UCSD-AML1 (cell line): ENCODE data around the gene SMC4.

Experiments
- DNase-seq: peaks from one replicate; lab custom pipeline; 2025; ENCODE audit not compliant: unreplicated experiment; lab: John Stamatoyannopoulos, UW

SMC4 gene

DNA sequence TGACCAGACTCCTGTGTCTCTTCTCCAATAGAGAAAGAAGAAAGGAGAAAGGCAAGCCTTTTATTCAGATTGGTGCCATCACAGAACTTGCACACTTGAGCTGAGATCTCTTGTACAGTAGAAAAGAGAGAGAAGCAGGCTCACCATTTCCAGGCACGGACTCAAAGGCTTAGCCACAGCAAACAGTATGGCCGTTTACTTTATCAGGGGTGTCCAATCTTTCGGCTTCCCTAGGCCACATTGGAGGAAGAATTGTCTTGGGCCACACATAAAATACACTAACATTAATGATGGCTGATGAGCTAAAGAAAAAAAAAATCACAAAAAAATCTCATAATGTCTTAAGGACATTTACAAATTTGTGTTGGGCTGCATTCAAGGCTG lies 5.4 kb upstream of the SMC4 start:
- no peak for DNase-seq

DNA sequence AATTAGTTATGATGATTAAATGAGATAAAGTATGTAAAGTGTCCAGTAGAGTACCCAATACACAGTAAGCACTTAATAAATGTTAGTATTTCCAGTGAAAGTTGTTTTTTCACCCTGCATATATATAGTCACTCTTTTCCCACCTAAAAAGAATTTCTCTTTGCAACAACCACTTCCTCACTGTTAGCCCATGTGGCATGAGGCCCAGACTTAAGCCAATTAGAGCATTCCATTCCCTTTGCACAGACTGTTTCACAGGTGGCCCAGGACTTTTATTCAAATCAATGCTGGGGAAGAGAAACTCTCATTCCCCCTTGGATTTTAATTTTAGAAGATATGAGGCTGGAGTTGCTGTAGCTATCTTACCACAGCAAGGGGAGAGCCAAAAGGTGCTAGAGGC lies 4.2 kb upstream of the SMC4 start:
- no peak for DNase-seq

DNA sequence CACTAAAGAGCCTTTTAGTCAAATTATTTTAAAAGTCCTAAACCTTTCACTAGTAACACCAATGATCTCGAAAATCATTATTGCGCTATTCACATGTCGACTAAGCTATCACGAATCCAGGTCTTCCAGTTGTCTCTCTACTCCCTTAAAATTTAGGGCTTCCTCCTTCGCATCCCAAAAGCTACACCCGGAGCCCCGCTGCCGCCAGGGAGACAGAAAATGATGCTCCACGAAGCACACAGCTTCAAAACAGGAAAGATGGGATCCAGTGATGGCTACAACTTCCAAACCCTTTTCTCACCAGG lies 678 bp upstream of the SMC4 start:
- DNase-seq: no peak

DNA sequence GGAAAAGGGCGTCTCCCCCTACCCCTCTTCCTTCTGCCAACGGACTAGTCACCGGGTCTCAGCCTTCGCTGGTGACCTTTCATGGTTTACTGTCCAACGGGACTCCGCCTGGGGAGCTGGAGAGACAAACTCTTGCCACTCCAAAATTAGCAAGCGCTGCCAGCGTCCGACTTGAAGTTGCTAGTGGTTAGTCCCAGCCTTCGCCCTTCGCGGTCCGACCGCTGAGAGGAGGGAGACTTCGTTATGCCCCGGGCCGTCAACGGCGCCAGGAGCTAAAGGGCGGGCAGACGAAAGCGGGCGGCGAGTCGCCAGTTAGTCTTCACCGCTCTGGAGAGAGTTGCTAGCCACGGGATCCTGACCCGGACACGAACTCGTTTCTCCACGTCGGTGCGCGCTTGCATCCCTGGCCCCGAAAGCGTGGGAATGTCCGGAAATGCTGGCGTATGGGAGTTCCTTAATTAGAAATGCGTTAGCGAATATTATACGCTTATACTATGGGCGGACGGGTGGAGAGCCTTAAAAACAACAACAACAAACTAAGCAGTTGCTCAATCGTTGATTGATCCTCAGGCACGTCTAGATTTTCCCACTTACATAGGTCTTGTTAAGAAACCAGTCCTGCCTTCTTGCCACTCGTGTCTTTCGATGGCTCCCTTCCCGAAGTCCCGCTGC lies 716 bp downstream of the SMC4 start:
- peak; percentile 64 for DNase-seq

DNA sequence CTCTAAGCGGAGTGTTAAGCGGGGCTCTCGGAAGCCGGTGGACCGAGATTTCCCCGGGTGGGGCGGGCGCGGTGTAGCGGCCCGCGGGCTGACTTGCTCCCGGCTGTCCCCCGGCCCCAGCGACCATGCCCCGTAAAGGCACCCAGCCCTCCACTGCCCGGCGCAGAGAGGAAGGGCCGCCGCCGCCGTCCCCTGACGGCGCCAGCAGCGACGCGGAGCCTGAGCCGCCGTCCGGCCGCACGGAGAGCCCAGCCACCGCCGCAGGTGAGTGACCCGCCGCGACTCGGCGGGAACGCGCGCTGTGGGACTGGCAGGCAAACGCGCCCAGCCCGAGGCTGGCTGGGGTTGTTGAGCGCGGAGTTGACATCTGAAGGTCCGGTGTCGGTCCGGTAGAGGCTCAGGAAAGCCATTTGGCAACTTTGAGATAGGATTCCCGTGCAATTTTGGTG lies 1.3 kb downstream of the SMC4 start:
- DNase-seq: peak; percentile 53

DNA sequence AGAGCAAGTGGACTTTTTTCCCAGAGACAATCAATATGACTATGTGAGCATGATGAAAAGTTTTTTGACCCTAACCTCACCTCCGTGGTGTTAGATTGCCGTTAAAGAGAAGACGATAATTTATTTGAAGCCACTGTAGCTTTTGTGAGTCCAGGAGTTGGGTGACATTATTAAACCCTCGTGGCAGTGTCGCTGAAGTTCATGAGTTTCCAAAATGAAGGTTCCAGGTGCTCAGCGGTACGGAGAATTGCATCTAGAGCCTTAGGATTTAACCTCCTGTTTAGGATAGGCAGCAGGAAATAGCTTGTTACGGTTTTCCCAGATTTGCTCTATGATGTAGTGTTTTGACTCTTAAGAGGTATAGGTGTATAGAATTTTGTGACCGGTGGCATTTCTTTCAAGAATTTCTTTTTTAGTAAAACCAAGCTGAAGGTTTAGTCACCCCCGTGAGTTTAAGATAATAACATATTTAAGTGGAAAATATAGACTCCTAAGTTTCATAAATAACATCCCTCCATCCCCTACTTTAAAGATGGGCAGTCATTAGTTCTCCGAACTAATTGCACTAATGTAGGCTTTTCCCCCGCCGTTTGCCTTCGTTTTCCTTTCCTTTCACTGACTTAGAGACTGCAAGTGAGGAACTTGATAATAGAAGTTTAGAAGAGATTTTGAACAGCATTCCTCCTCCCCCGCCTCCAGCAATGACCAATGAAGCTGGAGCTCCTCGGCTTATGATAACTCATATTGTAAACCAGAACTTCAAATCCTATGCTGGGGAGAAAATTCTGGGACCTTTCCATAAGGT lies 2.0 kb downstream of the SMC4 start:
- DNase-seq: peak; percentile 13

DNA sequence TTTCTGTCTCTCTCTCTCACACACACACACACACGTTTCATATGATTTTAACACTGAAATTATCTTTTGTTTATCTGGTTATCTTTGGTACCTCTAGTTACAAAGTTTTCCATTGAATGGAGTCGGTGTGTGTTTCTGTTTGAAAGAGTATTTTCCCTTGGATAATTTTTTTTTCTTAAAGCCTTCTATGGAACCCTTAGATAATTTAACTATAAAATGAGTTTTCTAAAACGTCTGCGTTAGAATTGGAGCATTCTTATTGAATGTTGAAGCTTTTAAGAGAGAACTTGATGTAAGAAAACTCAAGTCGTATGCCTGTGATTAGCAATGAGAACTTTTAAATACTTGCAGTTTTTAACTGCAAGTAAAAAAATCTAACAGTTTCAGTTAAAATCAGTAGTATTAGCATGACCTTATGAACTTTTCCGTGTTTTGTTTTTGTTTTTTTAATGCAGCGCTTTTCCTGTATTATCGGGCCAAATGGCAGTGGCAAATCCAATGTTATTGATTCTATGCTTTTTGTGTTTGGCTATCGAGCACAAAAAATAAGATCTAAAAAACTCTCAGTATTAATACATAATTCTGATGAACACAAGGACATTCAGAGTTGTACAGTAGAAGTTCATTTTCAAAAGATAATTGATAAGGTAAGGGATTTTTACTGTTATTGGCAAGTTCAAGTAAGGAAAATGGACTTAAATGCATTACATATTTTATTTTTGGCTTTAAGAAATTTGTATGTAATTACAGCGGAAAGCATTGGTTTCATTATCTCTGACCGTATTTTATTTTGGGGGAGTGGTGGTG lies 3.0 kb downstream of the SMC4 start:
- DNase-seq: no peak

DNA sequence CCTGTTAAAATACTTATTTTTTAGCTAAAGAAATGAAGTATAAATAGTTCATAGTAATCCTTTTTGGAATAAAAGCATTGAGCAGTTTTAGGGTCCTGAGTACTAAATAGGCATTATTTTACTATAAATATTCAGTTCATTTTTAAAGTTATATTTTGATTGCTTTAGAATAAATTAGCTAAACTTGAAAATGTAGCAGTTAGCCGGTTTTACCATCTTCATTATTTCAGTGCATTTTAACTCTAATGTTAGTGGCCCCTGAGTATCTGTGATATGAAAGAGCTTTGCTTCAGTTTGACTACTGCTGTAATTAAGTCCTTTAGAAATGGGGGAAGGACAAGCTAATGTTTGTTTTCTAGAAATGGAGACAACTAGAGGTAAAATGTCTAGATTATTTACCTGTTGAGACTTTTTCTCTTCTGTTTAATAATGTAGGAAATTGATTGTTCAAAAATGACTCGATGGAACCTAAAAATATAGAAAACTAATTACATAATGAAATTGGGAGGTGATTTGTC lies 3.6 kb downstream of the SMC4 start:
- no peak for DNase-seq

DNA sequence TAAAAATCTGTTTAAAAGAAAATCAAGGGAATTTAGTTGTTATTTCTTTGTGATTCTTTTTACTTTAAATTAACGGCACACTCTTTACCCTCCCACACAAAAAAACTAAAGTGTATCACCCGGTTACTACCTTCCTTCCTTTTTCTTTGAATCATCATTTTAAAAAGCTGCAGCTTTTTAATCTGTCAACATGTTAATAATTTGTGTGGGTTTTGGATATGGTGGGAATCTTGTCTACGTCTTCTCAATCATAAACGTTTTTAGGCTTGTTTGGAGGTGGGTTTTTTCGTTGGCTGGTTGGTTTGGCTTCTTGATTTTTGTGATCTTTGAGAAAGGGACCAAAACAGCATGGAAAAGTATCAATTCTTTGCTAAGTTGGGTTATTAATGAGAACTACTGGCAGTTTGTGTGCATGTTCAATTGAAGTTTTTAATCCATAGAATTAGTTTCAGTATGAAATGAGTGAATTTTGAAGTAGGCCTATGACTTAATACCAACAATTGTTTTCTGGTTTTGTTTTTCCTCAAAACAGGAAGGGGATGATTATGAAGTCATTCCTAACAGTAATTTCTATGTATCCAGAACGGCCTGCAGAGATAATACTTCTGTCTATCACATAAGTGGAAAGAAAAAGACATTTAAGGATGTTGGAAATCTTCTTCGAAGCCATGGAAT lies 4.5 kb downstream of the SMC4 start:
- DNase-seq: no peak

DNA sequence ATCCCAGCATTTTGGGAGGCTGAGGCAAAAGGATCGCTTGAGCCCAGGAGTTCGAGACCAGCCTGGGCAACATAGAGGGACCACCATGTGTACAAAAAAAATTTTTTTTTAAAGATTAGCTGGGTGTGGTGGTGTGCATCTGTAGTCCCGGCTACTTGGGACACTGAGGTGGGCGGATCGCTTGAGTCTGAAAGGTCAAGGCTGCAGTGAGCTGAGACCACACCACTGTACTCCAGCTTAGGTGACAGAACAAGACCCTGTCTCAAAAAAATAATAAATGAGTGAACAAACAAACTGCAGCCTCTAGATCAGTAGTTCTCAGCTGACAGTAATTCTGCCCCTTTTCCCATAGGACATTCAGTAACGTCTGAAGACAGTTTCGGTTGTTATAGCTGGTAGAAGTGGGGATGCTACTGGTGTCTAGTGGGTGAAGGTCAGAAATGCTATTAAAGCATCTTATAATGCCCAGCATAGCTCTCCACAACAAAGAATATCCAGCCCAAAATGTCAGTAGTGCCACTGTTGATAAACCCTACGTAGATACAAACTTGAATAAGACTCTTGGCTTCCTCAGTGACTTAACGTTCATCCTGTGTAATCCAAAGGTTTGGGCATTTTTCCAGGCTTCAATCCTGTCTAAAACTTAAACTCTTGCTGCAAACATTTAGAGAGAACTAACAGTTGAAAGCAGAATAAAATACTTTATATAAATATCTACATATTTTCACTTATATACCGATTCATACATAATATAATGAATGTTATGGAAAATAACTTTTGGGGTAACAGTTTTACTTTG lies 10.6 kb downstream of the SMC4 start:
- no peak for DNase-seq

DNA sequence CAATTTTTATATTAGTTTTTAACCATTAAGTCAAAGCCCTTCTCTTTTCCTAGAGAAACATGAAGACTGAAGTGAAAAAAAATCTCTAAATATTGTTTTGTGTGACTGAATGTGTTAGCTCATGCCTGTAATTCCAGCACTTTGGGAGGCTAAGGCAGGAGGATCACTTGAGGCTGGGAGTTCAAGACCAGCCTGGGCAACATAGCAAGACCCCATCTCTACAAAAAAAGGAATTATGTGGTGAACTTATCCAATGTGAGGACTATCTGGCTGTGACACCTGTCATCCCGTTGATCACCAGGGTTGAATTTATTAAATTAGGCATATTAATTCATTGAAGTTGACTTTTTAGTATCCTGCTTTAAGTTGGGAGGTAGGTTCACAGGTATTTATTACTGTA lies 13.0 kb downstream of the SMC4 start:
- DNase-seq: no peak

DNA sequence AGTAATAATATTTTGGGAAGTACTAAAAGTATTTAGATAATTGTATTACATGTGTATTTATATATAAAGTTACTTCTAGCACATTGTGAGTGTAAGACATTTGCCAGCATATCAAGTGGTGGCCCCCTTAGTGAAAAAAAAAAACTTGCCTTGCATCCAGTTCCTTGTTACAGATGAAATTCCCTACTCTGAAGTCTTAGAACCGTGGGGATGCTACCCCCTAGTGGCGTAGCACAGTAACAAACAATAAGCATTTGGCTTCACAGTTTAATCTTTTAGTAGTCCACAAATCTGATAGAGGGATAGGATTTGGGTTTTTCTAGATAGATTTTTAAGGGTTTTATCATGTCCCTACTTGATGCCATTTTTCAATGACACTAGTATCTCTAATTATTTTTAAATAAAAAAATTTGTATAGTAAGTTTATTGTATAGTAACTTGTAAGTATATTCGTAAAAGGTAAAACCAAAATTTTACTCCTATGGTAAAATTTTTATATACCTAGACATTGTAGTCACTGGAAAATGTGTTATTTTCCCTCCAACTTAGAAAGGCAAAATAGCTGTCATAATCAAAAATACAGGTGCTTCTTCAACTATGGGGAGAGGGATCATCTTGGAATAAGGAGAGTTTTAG lies 14.3 kb downstream of the SMC4 start:
- DNase-seq: peak; percentile 30

DNA sequence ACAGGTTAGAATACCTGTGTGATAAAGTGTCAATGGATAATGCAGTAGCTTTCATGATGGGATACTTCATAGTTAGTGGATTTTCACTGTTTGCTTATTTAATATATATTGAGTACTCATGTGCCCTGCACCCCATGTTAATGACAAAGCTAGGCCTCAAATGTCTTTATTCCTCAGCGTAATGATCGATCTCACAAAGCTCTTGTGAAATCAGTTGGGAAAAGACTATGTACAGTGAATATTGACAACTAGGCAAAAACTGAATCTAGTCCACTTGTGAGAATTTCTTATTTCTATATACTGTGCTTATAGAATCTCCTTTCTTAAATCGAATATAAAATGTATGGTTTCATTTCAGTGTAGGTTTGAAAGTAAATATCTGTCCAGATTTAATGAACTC lies 17.9 kb downstream of the SMC4 start:
- DNase-seq: no peak

DNA sequence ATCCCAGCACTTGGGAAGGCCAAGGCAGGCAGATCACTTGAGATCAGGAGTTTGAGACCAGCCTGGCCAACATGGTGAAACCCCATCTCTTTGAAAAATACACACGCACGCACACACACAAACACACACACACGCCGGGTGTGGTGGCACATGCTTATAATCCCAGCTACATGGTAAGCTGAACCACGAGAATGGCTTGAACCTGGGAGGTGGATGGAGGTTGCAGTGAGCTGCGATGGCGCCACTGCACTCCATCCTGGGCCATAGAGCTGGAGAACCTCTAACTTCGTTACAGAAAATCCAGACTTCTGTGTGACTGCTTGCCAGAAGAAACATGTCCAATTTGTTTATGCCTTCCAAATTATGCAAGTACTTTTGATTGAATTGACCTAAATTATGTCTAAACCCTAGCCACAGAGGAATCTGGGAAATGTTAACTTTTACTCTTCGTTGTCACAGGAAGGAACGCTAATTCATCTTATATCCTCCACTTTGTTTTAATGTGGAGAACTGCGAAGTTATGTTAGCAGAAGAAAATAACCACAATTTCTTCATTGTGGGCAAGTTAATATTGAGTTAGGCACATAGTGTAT lies 28.5 kb downstream of the SMC4 start:
- no peak for DNase-seq

DNA sequence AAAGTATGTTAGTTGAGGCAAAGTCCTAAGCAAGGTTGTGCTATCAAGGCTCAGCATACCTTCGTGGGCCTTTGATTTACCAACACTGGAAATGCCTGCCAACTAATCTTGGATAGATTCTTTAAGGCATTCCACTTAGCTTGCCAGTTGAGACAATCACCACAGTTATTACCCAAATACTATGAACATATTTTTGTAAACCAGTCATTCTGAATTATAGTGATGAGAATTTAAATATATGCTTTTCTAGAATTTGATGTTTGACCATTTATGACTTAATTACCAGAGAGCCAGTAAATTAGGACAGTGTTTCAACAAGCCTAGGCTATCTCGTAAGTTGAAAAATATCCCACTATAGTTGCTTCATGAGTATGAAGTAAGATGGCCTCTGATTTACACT lies 34.6 kb downstream of the SMC4 start:
- DNase-seq: no peak

DNA sequence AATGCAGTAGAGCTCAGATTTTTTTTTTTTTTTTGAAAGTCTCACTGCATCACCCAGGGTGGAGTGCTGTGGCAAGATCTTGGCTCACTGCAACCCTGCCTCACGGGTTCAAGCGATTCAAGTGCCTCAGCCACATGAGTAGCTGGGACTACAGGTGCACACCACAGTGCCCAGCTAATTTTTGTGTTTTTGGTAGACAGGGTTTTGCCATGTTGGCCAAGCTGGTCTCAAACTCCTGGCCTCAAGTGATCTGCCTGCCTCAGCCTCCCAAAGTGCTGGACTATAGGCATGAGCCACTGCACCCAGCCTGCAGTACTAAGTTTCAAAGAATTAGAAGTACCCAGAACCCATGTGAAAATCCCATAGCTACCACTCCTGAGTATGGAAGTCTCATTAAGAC lies 35.6 kb downstream of the SMC4 start:
- no peak for DNase-seq

DNA sequence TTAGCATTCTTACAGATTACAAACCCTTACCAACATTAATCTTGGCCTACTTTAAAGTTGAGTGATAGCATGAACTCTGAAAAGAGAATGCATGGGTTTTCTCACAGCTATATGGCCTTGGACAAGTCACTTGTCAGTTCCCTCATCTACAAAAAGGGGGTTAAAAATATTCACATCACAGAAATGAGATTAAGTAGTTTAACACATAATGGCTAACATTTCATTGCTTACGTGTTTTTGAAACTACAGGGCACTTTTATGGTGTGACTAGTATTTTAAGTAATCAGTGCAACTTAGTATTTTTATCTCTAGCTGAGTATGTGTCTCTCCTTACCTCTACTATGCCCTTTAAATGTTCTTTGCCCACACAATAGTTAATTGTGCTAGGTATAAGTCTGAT lies 36.3 kb downstream of the SMC4 start:
- no peak for DNase-seq

DNA sequence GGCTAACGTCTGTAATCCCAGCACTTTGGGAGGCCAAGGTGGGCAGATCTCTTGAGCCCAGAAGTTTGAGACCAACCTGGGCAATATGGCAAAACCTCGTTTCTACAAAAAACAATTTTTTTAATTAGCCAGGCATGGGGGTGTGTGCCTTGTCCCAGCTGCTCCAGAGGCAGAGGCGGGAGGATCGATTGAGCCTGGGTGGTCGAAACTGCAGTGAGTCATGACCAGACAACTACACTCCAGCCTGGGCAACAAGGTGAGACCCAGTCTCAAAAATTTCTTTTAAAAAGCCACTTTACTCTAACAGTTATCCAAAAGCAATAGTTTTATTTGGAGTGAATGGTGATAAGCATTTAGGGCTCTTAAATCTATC lies 37.6 kb downstream of the SMC4 start:
- DNase-seq: no peak

DNA sequence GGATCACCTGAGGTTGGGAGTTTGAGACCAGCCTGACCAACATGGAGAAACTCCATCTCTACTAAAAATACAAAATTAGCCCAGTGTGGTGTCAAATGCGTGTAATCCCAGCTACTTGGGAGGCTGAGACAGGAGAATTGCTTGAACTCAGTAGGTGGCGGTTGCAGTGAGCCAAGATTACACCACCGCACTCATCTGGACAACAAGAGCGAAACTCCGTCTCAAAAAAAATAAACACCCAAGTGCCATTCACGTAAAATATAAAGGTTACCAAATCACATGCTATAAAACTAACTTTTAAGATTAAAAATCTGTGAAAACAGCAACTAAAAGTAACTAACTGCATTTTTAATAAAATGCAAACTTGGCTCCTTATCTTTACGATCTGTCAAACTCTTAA lies 41.2 kb downstream of the SMC4 start:
- no peak for DNase-seq

DNA sequence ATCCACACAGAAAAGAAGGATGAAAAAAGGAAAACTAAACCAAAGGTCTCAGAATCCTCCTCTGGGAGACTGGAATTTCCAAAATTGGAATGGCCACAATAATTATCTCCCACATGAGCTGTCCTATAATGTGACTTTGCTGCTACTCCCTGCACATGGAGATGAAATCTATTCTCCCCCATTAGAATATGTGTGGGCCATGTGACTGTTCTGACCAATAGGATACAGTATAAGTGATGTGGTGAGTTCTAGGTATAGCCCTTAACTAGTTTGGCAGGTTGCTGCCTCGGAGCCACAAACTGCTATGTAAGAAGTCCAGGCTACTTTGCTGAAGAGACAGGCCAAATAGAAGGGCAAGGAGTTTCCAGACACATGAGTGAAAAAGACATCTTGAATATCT lies 45.0 kb downstream of the SMC4 start:
- no peak for DNase-seq
